Stimulated activated CD4-positive, alpha-beta T cell treated with anti-CD3 and anti-CD28 coated beads, Interleukin-4, amount 100 ng/mL, for 4 hours (primary cell): ENCODE measurements around the gene CARD18.
A peak's percentile ranks its signal among the peaks of the same experiment; 100 is the strongest.
"Not testable (repeated sequence)": the region's sequence is repeated elsewhere in the genome, so short reads cannot be mapped to it uniquely, and the experiment has no call there.

ENCODE experiments used
- DNase-seq, 2 experiments: peaks; one replicate each; pipeline ENCODE4 v3.0.0-alpha.2; 2020

Gene CARD18

DNA sequence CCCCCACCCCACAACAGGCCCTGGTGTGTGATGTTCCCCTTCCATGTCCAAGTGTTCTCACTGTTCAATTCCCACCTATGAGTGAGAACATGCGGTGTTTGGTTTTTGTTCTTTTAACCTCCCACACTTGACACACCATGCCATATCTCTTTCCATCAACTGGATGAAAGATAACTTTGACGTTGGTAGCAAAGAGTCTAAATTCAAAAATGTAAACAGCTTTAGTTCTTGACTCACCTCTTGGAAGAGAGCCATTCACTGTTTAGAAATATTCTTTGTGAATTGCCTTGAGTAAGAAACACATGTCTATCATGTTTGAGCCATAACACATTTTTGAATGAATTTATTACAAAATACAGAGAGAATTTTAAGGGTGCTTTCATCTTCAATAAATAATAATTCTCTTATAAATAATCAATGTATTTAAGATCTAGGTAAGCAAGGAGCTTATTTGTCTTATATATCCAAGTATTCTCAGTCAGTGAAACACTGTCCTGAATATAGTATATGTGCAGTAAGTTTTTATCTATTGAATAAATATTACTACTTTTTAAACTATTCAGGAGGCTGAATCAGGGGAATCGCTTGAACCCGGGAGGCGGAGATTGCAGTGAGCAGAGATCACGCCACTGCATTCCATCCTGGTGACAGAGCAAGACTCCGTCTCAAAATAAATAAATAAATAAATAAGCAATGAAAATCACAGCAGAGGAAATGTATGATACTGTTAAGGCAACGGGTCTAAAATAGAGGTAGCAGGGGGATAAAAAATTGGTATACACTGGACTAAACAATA lies 6.7 kb downstream of the CARD18 start:
- no peak for DNase-seq

DNA sequence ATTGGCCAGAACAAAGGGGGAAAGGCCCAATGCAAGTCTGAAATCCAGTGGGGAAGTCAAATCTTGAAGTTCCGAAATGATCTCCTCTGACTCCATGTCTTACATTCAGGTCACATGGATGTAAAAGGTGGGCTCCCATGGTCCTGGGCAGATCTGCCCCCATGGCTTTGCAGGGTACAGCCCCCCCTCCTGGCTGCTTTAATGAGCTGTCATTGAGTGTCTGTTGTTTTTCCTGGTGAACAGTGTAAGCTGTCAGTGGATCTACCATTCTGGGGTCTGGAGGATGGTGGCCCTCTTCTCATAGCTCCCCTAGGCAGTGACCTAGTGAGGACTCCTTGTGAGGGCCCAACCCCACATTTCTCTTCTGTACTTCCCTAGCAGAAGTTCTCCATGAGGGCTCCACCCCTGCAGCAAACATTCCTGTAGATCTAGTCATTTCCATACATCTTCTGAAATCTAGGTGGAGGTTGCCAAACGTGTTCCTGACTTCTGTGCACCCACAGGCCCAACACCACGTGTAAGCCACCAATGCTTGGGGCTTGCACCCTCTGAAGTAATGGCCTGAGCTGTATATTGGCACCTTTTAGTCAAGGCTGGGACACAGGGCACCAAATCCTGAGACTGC lies 9.3 kb downstream of the CARD18 start:
- DNase-seq = no peak

DNA sequence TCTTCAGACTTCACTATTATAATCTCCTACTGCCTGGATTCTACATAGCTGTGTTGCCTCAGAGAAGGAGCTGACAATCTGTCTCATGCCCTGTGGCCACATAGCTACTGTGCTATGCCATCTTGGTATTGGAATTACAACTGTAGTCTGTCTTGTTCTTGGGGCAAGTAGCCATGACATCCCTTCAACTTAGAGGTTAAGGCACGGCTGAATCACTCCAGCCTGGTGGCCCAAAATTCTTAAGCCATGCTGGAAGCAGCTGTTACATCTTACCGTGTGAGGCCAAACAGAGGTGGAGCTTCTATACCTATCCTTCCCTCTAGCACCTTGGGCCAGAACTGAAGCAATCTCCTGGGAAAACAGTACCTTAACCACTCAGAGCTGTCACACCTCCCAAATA lies 14.8 kb downstream of the CARD18 start:
- no peak for DNase-seq

DNA sequence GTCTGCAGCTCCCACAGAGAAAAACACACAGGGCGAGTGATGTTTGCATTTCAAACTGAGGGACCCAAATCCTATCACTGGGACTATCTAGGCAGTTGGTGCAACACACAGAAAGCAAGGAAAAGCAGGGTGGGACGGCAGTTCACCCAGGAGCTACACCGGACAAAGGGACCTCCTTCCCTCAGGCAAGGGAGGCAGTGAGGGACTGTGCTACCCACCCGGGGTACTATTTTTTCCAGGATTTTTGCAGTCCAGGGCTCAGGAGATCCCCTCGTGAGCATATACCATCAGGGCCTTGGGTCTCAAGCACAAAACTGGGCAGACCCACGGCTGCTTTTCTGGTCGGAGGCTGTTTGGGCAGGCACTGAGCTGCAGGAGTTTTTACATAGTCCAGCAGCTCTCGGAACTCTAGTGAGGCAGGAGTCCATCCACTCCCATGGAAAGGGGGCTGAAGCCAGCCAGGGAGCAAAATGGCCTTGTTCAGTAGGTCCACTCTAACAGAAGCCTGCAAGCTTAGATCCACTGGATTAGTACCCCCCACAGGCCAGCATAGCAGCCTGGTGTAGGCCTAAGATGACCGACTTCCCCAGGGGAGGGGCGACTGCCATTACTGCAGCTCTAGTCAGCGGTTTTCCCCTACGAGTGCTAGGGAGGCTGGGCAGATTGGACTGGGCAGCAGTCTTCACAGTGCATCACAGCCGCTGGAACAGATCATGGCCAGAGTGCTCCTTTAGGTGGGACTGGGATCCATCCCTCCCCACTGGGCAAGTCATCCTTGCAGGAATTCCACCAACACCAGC lies 28.2 kb downstream of the CARD18 start:
- no peak for DNase-seq

DNA sequence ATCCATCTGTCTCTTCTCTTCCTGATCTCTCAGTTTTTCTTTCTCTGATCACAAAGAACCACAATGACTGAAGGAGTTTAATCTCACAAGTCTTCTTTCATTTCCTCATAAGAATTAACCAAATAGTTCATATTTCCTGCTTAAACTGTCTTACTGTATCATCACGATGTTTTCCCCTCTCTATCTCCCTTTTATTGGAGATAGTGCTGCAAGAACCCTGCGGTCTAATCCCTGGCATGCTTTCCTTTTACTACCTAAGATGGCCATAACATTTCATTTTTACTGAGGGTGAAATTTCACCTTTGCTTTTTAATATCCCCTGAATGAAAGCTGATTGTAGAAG lies 28.9 kb downstream of the CARD18 start:
- DNase-seq = no peak

DNA sequence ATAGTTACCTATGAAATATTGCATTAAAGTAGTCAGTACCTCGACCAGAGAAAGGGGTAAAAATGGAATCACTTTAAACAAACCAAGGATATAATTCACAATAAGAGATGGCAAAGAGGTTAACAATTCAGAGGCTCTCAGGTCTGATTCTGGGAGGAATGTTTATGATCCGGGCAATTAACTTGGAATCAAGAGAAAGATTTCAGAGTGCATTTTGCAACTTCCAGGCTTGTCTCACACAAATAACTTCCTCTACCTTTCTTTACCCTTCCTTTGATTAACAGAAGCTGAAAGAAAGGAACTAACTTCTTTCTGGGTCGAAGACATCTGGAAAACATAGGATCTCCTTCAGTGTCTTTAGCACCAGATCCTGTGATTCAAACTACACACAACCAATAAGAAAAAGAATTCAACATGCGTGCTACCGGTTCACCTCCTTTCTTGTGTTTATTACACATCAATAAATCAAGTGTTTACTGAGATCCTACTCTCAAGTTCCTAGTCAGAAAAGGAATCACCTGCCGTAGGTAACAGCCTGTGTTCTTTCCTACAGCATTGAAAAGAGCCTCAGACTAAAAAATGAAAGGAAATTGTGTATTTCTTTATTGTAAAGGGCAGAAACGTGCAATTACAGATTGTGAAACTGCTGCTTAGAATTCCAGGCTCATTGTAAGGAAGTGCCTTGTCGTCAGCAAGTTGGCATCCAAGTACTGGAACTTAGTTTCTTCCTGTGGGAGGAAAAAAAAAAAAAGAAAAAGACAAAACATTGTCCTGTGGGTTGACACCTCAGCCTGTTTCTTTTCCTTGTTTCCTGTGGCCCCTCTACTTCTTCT lies 29.5 kb downstream of the CARD18 start:
- no peak for DNase-seq

DNA sequence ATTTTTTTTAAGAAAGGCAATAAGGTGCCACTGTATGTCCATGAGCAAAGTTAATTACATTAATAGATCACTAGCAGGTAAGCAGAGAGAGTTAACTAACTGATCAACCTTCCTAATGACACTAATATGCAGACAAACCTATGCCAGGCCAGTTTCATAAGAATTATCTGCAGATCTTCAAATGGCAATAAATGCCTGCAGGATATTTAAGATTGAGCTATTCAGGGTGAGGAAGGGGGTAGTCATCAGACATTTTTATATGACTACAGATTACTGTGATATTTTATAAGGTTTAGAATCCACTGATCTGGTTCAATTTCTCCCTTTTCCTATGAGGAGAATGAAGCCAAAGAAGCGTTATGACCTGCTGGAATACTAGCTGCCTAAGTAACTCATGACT lies 30.2 kb downstream of the CARD18 start:
- DNase-seq = no peak

DNA sequence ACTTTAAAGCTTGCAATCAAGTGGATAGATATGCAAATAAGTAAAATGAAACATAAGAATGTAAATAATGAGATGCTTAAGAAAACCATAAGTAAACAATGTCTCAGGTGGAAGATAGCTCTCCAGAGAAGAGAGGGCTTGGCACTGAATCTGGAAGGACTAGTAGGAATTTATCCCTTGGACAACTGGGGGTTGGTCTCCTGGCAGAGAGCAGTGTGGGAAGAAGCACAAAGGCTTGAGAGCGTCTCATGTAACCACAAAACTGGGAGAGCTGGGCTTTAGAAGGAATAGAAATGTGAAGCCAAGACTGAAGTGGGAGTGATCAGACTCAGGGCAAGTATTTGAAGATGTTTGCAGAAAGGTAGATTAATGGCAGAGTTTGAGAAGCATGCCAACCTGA lies 31.3 kb downstream of the CARD18 start:
- DNase-seq = no peak

DNA sequence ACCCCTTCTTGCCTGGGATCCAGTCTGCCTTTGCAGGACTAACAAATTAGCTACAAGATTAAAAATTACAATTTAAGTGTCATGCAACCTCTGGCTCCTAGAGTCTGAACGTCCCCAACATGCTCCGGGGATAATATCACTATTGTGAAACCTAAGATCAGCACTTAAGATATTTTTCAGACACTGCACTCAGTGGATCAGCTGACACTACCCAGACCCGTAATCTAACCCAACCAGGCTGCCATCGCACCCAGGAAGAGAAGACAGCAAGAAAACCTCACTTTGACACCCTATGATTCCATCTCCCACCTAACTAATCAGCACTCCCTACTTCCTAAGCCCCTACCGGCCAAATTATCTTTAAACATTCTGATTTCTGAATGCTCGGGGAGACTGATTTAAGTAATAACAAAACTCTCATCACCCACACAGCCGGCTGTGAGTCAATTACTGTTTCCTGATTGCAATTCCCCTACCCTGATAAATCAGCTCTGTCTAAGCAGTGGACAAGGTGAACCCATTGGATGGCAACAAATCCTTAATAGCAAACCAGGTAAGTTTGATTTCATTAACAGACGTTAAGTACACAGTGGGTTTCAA lies 32.2 kb downstream of the CARD18 start:
- DNase-seq = peak in 1 of 2 experiments; percentile 3

DNA sequence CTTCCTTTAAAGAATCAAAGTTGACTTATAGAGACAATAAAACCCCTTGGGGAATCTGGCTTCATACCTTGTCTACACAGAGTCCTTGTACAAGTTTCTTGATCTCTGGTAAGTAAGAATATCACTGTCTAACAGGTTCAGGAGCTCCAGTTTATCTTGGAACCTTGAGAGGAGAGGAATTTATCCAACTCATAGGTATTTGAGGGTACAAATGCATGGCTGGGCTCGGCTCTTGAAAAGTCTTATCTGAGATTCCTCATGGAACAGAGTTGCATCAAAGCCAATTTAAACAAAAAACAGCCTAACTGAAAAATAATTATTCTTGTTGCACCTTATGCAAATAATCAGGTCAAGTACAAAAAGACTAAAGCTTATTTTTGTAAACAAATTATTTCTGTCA lies 33.4 kb downstream of the CARD18 start:
- no peak for DNase-seq

DNA sequence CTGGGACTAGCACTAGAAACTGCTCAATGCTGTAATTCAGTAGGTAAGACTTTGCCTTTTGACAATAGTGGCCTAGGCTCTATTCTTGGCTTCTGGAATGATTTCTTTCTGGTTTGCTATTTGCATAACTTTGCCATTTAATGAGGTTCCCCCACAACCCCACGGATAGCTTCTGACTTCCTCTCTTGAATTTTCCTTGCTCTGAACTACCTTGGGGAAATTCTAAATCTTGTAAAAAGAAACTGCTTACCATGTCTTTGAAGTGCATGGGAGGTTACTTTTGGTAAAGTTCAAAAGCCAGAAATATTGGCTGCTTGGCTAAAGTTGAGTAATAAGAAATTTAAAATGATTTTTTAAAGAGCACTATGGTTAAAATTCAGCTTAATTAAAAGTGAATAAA lies 35.3 kb downstream of the CARD18 start:
- DNase-seq = no peak

DNA sequence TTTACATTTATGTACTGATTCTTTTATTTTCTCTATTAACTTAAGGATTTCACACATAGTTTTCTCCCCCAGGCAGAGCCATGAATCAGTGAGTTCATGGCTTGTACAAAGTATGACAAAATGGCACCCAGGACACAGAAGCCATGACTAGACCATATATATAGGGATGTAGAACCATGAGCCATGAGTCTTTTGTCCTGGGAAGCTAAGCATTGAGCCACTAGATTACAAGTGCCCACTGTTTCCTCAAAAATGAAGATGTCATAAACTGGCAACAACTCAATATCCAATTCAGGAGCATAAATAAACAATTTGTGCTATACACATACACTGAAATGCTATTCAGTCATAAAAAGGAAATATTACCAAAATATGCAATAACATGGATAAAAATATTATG lies 36.2 kb downstream of the CARD18 start:
- no peak for DNase-seq

DNA sequence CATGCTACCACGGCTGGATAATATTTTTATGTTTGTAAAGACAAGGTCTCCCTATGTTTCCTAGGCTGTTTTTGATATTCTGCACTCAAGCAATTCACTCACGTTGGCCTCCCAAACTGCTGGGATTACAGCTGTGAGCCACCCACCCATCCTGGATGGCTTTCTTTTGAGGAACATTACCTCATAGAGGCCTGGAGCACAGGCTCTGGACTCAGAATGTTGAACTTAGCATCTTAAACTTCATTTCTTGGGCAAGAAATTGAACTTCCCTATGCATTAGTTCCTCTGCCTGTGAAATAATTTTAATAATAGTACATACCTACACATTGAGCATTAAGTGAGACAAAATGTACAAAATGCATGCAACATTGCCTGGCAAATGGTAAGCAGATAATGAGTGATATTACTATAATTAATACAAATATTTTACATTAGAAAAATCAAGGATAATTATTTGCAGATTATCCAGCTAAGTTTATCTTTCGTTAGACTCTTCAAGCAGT lies 37.4 kb downstream of the CARD18 start:
- DNase-seq = not testable (repeated sequence)

DNA sequence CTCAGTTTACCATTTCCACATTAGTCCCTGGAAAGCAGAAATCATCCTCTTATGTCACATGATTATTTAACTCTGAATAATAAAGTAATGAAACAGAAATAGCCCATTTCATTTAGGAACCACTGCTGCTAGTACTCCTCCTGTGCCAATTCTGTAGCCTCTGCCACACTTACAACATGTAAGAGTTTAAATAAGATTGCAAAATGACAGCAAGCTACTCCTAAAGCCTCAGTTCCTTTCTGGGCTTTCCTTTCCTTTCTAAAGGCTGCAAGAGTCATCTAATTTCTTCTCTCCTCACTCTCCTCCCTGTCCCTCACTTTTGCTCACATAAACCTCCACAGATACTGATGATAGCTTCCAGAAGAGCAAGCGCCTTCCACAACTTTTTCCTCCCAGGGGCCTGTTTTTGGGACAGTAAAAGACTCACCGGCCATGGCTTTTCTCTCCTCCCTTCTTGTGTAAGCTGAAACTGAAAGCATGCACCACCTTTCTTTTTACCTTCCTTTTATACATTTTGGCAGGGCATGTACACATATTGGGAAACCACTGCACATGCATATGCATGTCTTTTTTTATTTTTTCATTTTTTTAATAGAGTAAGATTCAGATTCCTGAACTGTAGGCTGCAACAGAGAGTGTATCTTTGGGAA lies 38.5 kb downstream of the CARD18 start:
- no peak for DNase-seq

DNA sequence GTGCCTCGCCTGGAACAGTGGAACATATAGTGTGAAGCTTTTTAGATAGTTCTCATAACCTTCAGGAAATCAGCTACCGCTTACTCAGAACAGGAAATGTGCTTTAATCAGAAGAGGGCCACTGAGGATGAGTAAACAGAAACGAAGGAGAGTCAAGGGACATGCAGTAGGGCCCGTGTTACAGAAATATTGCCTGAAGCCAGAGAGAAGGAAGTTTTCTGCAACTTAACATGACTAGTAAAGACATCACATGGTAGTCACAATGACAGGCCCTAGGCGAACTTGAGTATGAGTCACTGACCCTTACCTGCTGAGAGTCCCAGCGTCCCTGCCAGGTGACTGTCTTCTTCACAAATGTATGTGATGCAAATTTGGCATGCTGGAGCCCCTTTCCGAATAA lies 39.4 kb downstream of the CARD18 start:
- peak in 1 of 2 experiments; percentile 4 for DNase-seq

DNA sequence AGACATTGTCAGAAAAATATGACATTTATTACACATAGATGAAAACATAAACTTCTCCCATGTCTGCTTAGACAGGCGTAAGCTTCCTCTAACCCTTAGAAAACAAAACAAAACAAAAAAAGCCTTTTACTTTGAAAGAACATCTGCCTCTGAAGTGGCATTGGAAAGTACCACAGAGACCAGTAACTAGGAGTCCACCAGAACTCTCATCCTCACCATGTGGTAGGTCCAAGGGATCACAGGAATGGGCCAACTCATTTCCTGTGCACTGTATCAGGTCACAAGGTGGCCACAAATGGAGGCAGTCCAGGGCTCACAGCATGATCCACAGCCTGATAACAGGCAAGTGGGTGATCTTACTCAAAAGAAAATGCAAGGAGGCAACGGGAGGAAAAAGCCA lies 40.0 kb downstream of the CARD18 start:
- DNase-seq = not testable (repeated sequence)

DNA sequence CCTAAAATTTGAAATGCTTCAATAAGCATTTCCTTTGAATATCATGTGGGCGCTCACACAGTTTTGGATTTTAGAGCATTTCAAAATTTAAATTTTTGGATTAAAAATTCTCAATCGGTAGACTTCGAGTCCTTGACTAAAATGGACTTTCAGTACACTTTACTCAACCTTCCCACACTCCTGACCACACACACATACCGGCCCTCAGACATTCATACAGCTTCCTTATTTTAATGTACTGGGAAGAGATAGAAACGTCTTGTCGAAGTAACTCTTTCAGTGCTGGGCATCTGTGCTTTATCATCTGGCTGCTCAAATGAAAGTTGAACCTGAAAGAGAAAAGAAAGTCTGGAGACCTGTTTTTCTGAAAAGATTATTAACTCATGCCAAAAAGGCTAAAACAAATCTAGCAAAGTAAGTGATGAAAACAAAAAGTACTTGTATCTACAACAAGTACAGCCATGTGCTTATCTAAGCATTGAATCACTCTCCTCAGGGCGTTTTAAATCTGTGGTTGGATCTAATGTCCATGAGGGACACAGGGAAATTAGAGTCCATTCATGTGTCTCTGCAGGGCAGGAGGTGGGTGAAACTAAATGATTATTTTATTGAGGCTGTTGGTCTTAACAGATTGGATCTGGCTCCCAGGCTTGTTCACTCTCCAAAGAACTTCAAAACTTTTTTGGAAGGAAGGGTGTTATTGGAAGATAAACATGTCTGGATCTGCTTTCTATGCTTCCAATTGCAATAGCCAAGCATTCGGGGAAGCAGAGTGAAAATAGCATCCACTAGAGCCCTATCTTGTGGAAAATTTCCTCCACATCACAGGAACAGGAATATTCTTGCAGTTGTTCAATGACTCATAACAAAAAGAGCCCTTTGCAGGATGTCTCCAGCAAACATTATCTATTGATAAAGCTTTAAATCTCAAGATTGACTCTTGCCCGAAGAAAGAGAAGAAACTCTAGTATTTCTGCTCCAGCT lies 47.0 kb downstream of the CARD18 start:
- DNase-seq = no peak
